MCF 10A (cell line): Measurements from ENCODE around the gene LRMDA. TPM values are rescaled to one million over a fixed set of nuclear protein-coding genes. Genes with fewer than 3 reads are reported as not detected.

Experiments
- BruUV-seq: library from RNA; stranded (reverse); fragments of 400-500 nt; replicated peaks from 2 replicates; lab custom pipeline; 2021; lab: Mats Ljungman, UMichigan
- CTCF ChIA-PET: fragments of 300-600 bp; sonication (Branson Sonifier 250); formaldehyde crosslinking; extraction: SDS; loops from one replicate; lab custom pipeline; 2021; ENCODE audit warnings: antibody characterized with exemption, inconsistent platforms; lab: Yijun Ruan, JAX
- POLR2A ChIA-PET: fragments of 300-600, 350-650 bp; sonication (Branson Sonifier 250); formaldehyde crosslinking; extraction: SDS; loops from one replicate; lab custom pipeline; 2020; ENCODE audit warnings: antibody characterized with exemption, inconsistent platforms; lab: Yijun Ruan, JAX
- DNase-seq: peaks from one replicate; pipeline ENCODE4 v3.0.0-alpha.2; 2018; ENCODE audit not compliant: unreplicated experiment
- H3K27ac Mint-ChIP-seq: one replicate; pipeline ENCODE4 v1.8.0; 2022; ENCODE audit warnings: mild to moderate bottlenecking, low read depth, mixed read lengths; ENCODE audit not compliant: unreplicated experiment
- H3K27me3 Mint-ChIP-seq: one replicate; pipeline ENCODE4 v1.8.0; 2022; ENCODE audit warnings: mixed read lengths; ENCODE audit not compliant: insufficient read depth, unreplicated experiment
- H3K36me3 Mint-ChIP-seq: one replicate; pipeline ENCODE4 v1.8.0; 2022; ENCODE audit warnings: mild to moderate bottlenecking, moderate library complexity, mixed read lengths; ENCODE audit not compliant: insufficient read depth, unreplicated experiment
- H3K4me1 Mint-ChIP-seq: one replicate; pipeline ENCODE4 v1.8.0; 2022; ENCODE audit warnings: mixed read lengths; ENCODE audit not compliant: insufficient read depth, unreplicated experiment
- H3K4me3 Mint-ChIP-seq: one replicate; pipeline ENCODE4 v1.8.0; 2022; ENCODE audit warnings: mild to moderate bottlenecking, moderate library complexity, mixed read lengths; ENCODE audit not compliant: unreplicated experiment
- H3K9me3 Mint-ChIP-seq: one replicate; pipeline ENCODE4 v1.8.0; 2022; ENCODE audit warnings: mixed read lengths; ENCODE audit not compliant: unreplicated experiment
- intact Hi-C: fragments of 100-400 bp; cut with micrococcal nuclease; formaldehyde crosslinking; loops from 2 replicates; pipeline ENCODE4 v1.14.1; 2022
- total RNA-seq: library from RNA; stranded (reverse); gene quantifications from 2 replicates; pipeline ENCODE4 v1.2.3, GENCODE V29; 2022
- TF ChIP-seq, protein P1 (sequence below): fragments of 200-600 bp; IDR thresholded peaks from one replicate; pipeline ENCODE4 v1.8.0; 2022; ENCODE audit warnings: antibody characterized with exemption, mild to moderate bottlenecking; ENCODE audit not compliant: unreplicated experiment

The LRMDA gene
- total RNA-seq, 1 experiment from 2014 or later: not detected

GRCh38 chr10:75407224-75407712, 24.2 kb upstream of the LRMDA start:
- no peak for DNase-seq
- BruUV-seq: no TSS peak
- intact Hi-C loops: loop anchor here (10.0 kb wide), 2 partner anchors 128 to 308 kb away; no protein-coding TSS in a partner anchor
- peak overlapping the region; percentile 38 for H3K4me3 Mint-ChIP-seq
- peaks cover 10% of the 10 kb centered on the region for H3K4me1 Mint-ChIP-seq
- ChIA-PET CTCF (no interaction called here), POLR2A (no interaction called here)
- no peaks in the 10 kb centered on the region for H3K27me3 Mint-ChIP-seq
- H3K27ac Mint-ChIP-seq: no peak overlapping the region
- peaks cover 14% of the 10 kb centered on the region for H3K36me3 Mint-ChIP-seq
- H3K9me3 Mint-ChIP-seq: no peaks in the 10 kb centered on the region
- TF ChIP-seq, protein P1, sequence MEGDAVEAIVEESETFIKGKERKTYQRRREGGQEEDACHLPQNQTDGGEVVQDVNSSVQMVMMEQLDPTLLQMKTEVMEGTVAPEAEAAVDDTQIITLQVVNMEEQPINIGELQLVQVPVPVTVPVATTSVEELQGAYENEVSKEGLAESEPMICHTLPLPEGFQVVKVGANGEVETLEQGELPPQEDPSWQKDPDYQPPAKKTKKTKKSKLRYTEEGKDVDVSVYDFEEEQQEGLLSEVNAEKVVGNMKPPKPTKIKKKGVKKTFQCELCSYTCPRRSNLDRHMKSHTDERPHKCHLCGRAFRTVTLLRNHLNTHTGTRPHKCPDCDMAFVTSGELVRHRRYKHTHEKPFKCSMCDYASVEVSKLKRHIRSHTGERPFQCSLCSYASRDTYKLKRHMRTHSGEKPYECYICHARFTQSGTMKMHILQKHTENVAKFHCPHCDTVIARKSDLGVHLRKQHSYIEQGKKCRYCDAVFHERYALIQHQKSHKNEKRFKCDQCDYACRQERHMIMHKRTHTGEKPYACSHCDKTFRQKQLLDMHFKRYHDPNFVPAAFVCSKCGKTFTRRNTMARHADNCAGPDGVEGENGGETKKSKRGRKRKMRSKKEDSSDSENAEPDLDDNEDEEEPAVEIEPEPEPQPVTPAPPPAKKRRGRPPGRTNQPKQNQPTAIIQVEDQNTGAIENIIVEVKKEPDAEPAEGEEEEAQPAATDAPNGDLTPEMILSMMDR: no peak

DNA sequence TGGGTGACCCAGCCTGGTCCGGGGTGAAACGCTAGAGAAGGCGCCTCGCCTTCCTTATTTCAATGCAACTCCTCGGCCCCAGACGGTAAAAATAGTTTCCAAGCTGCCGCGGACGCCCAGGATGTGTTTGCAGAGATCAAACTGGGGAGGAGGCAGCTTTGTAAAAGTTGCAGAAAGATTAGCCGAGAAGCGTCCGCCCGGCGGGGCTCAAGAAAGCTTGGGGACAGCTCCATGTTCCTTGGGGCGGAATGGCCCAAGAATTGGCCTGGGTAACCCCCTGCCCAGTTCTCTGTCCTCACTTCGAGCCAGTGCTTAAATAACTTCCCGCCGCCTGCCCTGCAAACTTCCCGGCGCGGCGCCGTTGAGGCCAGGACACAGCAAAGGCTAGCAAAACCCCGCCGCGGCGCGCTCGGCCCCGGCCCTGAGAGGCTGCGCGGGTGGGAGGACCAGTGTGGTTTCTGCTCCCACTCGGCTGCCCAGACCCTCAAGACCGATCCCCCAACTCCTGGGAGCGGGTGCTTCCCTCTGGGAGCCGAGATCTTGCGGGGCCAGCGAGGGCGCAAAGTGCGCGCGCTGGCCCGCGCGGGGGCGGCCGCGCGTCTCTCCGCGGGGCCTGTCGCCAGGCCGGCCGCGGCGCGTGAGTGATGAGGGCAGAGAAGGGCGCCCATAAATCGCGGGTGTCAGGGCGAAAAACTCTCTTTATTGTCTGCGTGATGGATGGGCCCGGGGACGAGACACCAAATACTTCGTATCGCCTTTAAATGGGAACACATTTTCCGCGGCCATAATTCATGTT, 23.5 kb upstream of the LRMDA start:
- H3K4me1 Mint-ChIP-seq: peaks cover 10% of the 10 kb centered on the region
- TF ChIP-seq, protein P1: no peak
- ChIA-PET POLR2A (interaction anchor here (1.6 to 2.2 kb wide), 2 partner anchors 7 to 22 kb away, joined by 7 to 9 read pairs; partner anchors contain the start of gene ZNF503), CTCF (no interaction called here)
- H3K4me3 Mint-ChIP-seq: peak overlapping the region; percentile 91
- peaks cover 13% of the 10 kb centered on the region for H3K36me3 Mint-ChIP-seq
- H3K27ac Mint-ChIP-seq: no peak overlapping the region
- no peak for DNase-seq
- intact Hi-C loops: loop anchor here (10.0 kb wide), 2 partner anchors 127 to 307 kb away; no protein-coding TSS in a partner anchor
- no peaks in the 10 kb centered on the region for H3K27me3 Mint-ChIP-seq
- no peaks in the 10 kb centered on the region for H3K9me3 Mint-ChIP-seq
- no TSS peak for BruUV-seq

DNA sequence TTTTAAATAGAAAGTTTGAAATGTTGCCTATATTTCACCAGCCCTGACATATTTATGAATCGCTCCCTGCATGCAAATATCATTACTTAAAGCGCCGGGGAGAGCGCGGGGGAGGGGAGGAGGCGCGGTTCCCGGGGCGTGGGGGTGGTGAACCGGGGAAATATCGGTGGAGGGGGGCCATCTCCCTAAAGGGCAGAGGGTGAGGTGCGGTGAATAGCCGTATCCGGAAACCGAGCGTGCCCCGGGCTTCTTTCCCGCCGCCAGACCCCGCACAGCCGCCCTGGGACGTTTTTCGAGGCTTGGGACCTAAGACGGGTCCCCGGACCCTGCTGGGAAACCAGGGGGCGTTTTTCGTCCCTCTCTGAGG, 22.9 kb upstream of the LRMDA start:
- POLR2A ChIA-PET: interaction anchor here (0.6 to 2.2 kb wide), 6 partner anchors 8 to 173 kb away, joined by 3 to 10 read pairs (median 6); partner anchors contain the start of gene ZNF503
- H3K4me3 Mint-ChIP-seq: peak overlapping the region; percentile 91
- CTCF ChIA-PET: no interaction called here
- TF ChIP-seq, protein P1: no peak
- H3K27ac Mint-ChIP-seq: no peak overlapping the region
- peaks cover 10% of the 10 kb centered on the region for H3K4me1 Mint-ChIP-seq
- peaks cover 8% of the 10 kb centered on the region for H3K36me3 Mint-ChIP-seq
- H3K27me3 Mint-ChIP-seq: no peaks in the 10 kb centered on the region
- H3K9me3 Mint-ChIP-seq: no peaks in the 10 kb centered on the region
- BruUV-seq: no TSS peak
- DNase-seq: no peak
- intact Hi-C loops: loop anchor here (10.0 kb wide), 2 partner anchors 126 to 306 kb away; no protein-coding TSS in a partner anchor
